HCT116 (cell line): Measurements from ENCODE around the gene TEX261. TPM values are rescaled to one million over a fixed set of nuclear protein-coding genes. Genes with fewer than 3 reads are reported as not detected.

ENCODE experiments used
- ATAC-seq: fragments of 200-7000 bp; cut with Tn5 transposase; 2 replicates; pipeline ENCODE4 v1.9.1; 2020; ENCODE audit warnings: mild to moderate bottlenecking, moderate library complexity
- BruUV-seq: library from RNA; stranded (reverse); fragments of 400-500 nt; replicated peaks from 2 replicates; lab custom pipeline; 2021; lab: Mats Ljungman, UMichigan
- CTCF ChIA-PET: fragments of 300-600 bp; sonication (Branson Sonifier 250); formaldehyde crosslinking; loops from one replicate; lab custom pipeline; 2021; ENCODE audit warnings: antibody characterized with exemption; lab: Charles Lee
- POLR2A ChIA-PET: fragments of 300-600, 350-600 bp; sonication (Branson Sonifier 250); formaldehyde crosslinking; loops from one replicate; lab custom pipeline; 2021; ENCODE audit warnings: antibody characterized with exemption; lab: Charles Lee
- RAD21 ChIA-PET, 2 experiments: fragments of 300-600 bp; sonication (Branson Sonifier 250); formaldehyde crosslinking; loops; one replicate each; lab custom pipeline; 2023; ENCODE audit warnings: low total read pairs in 2 of 2; ENCODE audit not compliant: uncharacterized antibody in 2 of 2, unreplicated experiment in 2 of 2, low non-redundant PET in 1 of 2; lab: Charles Lee
- DNase-seq: peaks from one replicate; pipeline ENCODE4 v3.0.0-alpha.2; 2010; ENCODE audit warnings: low read depth, low spot score
- H2AFZ ChIP-seq: fragments of 200-600 bp; shearing (Covaris generic), sonication (generic); 2 replicates; pipeline ENCODE4 v1.6.1; 2017; ENCODE audit warnings: low read depth, mixed run types, mixed read lengths, antibody characterized with exemption, low read length; ENCODE audit not compliant: poor library complexity, severe bottlenecking
- H3K27ac ChIP-seq: 2 replicates; pipeline ENCODE4 v1.5.1; 2012; ENCODE audit warnings: low read depth, low read length
- H3K27me3 ChIP-seq: fragments of 200-600 bp; sonication (generic); 2 replicates; pipeline ENCODE4 v1.6.1; 2016; ENCODE audit warnings: mixed run types, low read length, mixed read lengths; ENCODE audit not compliant: insufficient read depth
- H3K36me3 ChIP-seq, 2 experiments: fragments of 200-500 bp in 1 of 2; fragments of 200-600 bp in 1 of 2; sonication (Bioruptor generic) in 1 of 2; sonication (generic) in 1 of 2; 2 replicates each; pipeline versions ENCODE4 v1.5.1 to v1.6.1; 2014 to 2016; ENCODE audit warnings: low read length in 2 of 2, inconsistent platforms in 1 of 2, mixed read lengths in 1 of 2, mixed run types in 1 of 2; ENCODE audit not compliant: insufficient read depth in 2 of 2, control insufficient read depth in 1 of 2
- H3K4me1 ChIP-seq, 2 experiments: fragments of 200-600 bp in 1 of 2; sonication (generic) in 1 of 2; 2 replicates each; pipeline versions ENCODE4 v1.5.1 to v1.6.1; 2012 to 2017; ENCODE audit warnings: low read length in 2 of 2, inconsistent platforms in 1 of 2, mild to moderate bottlenecking in 1 of 2, mixed read lengths in 1 of 2, mixed run types in 1 of 2, moderate library complexity in 1 of 2; ENCODE audit not compliant: insufficient read depth in 2 of 2, control insufficient read depth in 1 of 2
- H3K4me2 ChIP-seq: fragments of 200-600 bp; sonication (generic); 2 replicates; pipeline ENCODE4 v1.6.1; 2017; ENCODE audit warnings: mixed run types, low read length, mixed read lengths
- H3K4me3 ChIP-seq, 2 experiments: fragments of 200-600 bp in 1 of 2; sonication (generic) in 1 of 2; replicated peaks in 1 of 2; 2 replicates each; pipeline ENCODE4 v1.5.1; 2011 to 2016; ENCODE audit warnings: low read length in 2 of 2, control low read depth in 1 of 2, low read depth in 1 of 2, mild to moderate bottlenecking in 1 of 2, mixed read lengths in 1 of 2, mixed run types in 1 of 2
- H3K79me2 ChIP-seq: fragments of 200-600 bp; sonication (generic); 2 replicates; pipeline ENCODE4 v1.6.1; 2017; ENCODE audit warnings: mild to moderate bottlenecking, mixed run types, low read length, moderate library complexity, mixed read lengths; ENCODE audit not compliant: insufficient read depth
- H3K9ac ChIP-seq: fragments of 200-600 bp; sonication (generic); 2 replicates; pipeline ENCODE4 v1.6.1; 2016; ENCODE audit warnings: low read length, mixed read lengths
- H3K9me2 ChIP-seq: fragments of 200-600 bp; sonication (generic), shearing (Covaris generic); 2 replicates; pipeline ENCODE4 v1.6.1; 2017; ENCODE audit warnings: mixed run types, mild to moderate bottlenecking, moderate library complexity; ENCODE audit not compliant: insufficient read depth
- H3K9me3 ChIP-seq, 2 experiments: fragments of 200-500 bp in 1 of 2; fragments of 200-600 bp in 1 of 2; sonication (Bioruptor generic) in 1 of 2; sonication (generic) in 1 of 2; 2 replicates each; pipeline ENCODE4 v1.6.1; 2014 to 2017; ENCODE audit warnings: low read length in 2 of 2, mixed read lengths in 2 of 2, inconsistent platforms in 1 of 2, low read depth in 1 of 2, mild to moderate bottlenecking in 1 of 2, mixed run types in 1 of 2, moderate library complexity in 1 of 2; ENCODE audit not compliant: control insufficient read depth in 1 of 2, insufficient read depth in 1 of 2
- H4K20me1 ChIP-seq: fragments of 200-600 bp; sonication (generic), shearing (Covaris generic); 2 replicates; pipeline ENCODE4 v1.6.1; 2017; ENCODE audit warnings: mixed run types, mild to moderate bottlenecking, moderate library complexity; ENCODE audit not compliant: insufficient read depth
- CBX3 ChIP-seq: IDR thresholded peaks from 2 replicates; pipeline ENCODE4 v1.6.1; 2012; ENCODE audit warnings: low read depth
- CEBPB ChIP-seq: IDR thresholded peaks from 2 replicates; pipeline ENCODE4 v1.6.1; 2012; ENCODE audit warnings: low read depth
- ELF1 ChIP-seq: IDR thresholded peaks from 2 replicates; pipeline ENCODE4 v1.6.1; 2012; ENCODE audit warnings: low read depth, borderline replicate concordance
- EZH2phosphoT487 ChIP-seq: fragments of 200-600 bp; IDR thresholded peaks from 2 replicates; pipeline ENCODE4 v1.6.1; 2018; ENCODE audit warnings: antibody characterized with exemption, borderline replicate concordance
- FOSL1 ChIP-seq: IDR thresholded peaks from 2 replicates; pipeline ENCODE4 v1.6.1; 2012; ENCODE audit warnings: low read depth
- JUND ChIP-seq: IDR thresholded peaks from 2 replicates; pipeline ENCODE4 v1.6.1; 2012
- MAX ChIP-seq: IDR thresholded peaks from 2 replicates; pipeline ENCODE4 v1.6.1; 2012
- POLR2A ChIP-seq: IDR thresholded peaks from 2 replicates; pipeline ENCODE4 v1.7.0; 2011; ENCODE audit warnings: borderline replicate concordance; ENCODE audit not compliant: insufficient read depth, insufficient read length; ENCODE audit errors: extremely low read depth
- POLR2AphosphoS5 ChIP-seq: IDR thresholded peaks from 2 replicates; pipeline ENCODE4 v1.6.1; 2011; ENCODE audit warnings: mild to moderate bottlenecking, low read depth, low read length, moderate library complexity
- SP1 ChIP-seq: IDR thresholded peaks from 2 replicates; pipeline ENCODE4 v1.6.1; 2012; ENCODE audit warnings: low read depth
- SRF ChIP-seq: IDR thresholded peaks from 2 replicates; pipeline ENCODE4 v1.6.1; 2012; ENCODE audit warnings: low read depth
- TCF7L2 ChIP-seq: IDR thresholded peaks from 2 replicates; pipeline ENCODE4 v1.7.0; 2011; ENCODE audit warnings: borderline replicate concordance, inconsistent platforms; ENCODE audit not compliant: insufficient read depth, insufficient read length; ENCODE audit errors: extremely low read depth
- YY1 ChIP-seq: IDR thresholded peaks from 2 replicates; pipeline ENCODE4 v1.6.1; 2011; ENCODE audit warnings: low read length, low read depth, moderate library complexity, mild to moderate bottlenecking; ENCODE audit not compliant: insufficient replicate concordance; ENCODE audit errors: extremely low read depth
- ZFX ChIP-seq: fragments of 450-650 bp; IDR thresholded peaks from 2 replicates; pipeline ENCODE4 v1.6.1; 2017
- ZNF274 ChIP-seq: fragments of 200-500 bp; sonication (Bioruptor generic); IDR thresholded peaks from 2 replicates; pipeline ENCODE4 v1.6.1; 2014; ENCODE audit warnings: mild to moderate bottlenecking, low read depth, low read length, inconsistent platforms
- intact Hi-C: fragments of 100-400 bp; cut with micrococcal nuclease; formaldehyde crosslinking; loops from 2 replicates; pipeline ENCODE4 v1.10.0; 2022
- total RNA-seq: library from RNA; stranded (reverse); gene quantifications from one replicate; pipeline ENCODE4 v1.2.1, GENCODE V29; 2021; ENCODE audit not compliant: unreplicated experiment

Gene TEX261
- total RNA-seq, 1 experiment from 2014 or later, result 37.9 TPM

- Histone ChIP-seq H3K4me2 (no peak overlapping the region), H3K27me3 (no peaks in the 10 kb centered on the region), H3K4me3 (no peak overlapping the region), H3K4me1 (peaks cover 1 to 10% of the 10 kb centered on the region in 2 experiments; a peak in 2 of 4 replicates), H3K9ac (no peak overlapping the region), H2AFZ (no peak overlapping the region), H3K79me2 (no peaks in the 10 kb centered on the region), H3K9me2 (no peaks in the 10 kb centered on the region), H3K9me3 (no peaks in the 10 kb centered on the region), H4K20me1 (no peaks in the 10 kb centered on the region), H3K36me3 (no peaks in the 10 kb centered on the region), H3K27ac (no peak overlapping the region)
- ATAC-seq, result no peak
- ChIA-PET CTCF (no interaction called here), POLR2A (no interaction called here), RAD21 (no interaction called here)
- intact Hi-C loops, result no loop called here
- BruUV-seq, result no TSS peak
- no peak for DNase-seq
- TF ChIP-seq CEBPB, result no peak
- no peak for TF ChIP-seq SP1
- TF ChIP-seq SRF, result no peak
- TF ChIP-seq EZH2phosphoT487, result no peak
- TF ChIP-seq MAX, result no peak
- TF ChIP-seq ZFX, result no peak
- no peak for TF ChIP-seq JUND
- no peak for TF ChIP-seq ZNF274
- TF ChIP-seq POLR2AphosphoS5, result no peak
- no peak for TF ChIP-seq ELF1
- TF ChIP-seq CBX3, result no peak
- TF ChIP-seq POLR2A, result no peak
- no peak for TF ChIP-seq FOSL1
- no peak for TF ChIP-seq YY1
- no peak for TF ChIP-seq TCF7L2
Measured at GRCh38 chr2:71005271-71006202, 10.9 kb upstream of the TEX261 start.
